Lung microvascular endothelial cell (primary cell): ENCODE data around the gene NUP160. TPM values are rescaled to one million over a fixed set of nuclear protein-coding genes. Genes with fewer than 3 reads are reported as not detected.
"Not testable (repeated sequence)": the region's sequence is repeated elsewhere in the genome, so short reads cannot be mapped to it uniquely, and the experiment has no call there.

ENCODE experiments used
- DNase-seq, 2 donors: peaks; one replicate each; pipeline versions ENCODE4 v3.0.0 to v3.0.0-alpha.2; 2010; ENCODE audit warnings: low read depth in 2 of 2
- total RNA-seq: library from RNA; depleted of rRNA; stranded (reverse); fragments of >200 nt; gene quantifications from 2 replicates; pipeline ENCODE4 v1.2.1, GENCODE V29; 2014

NUP160 gene, protein sequence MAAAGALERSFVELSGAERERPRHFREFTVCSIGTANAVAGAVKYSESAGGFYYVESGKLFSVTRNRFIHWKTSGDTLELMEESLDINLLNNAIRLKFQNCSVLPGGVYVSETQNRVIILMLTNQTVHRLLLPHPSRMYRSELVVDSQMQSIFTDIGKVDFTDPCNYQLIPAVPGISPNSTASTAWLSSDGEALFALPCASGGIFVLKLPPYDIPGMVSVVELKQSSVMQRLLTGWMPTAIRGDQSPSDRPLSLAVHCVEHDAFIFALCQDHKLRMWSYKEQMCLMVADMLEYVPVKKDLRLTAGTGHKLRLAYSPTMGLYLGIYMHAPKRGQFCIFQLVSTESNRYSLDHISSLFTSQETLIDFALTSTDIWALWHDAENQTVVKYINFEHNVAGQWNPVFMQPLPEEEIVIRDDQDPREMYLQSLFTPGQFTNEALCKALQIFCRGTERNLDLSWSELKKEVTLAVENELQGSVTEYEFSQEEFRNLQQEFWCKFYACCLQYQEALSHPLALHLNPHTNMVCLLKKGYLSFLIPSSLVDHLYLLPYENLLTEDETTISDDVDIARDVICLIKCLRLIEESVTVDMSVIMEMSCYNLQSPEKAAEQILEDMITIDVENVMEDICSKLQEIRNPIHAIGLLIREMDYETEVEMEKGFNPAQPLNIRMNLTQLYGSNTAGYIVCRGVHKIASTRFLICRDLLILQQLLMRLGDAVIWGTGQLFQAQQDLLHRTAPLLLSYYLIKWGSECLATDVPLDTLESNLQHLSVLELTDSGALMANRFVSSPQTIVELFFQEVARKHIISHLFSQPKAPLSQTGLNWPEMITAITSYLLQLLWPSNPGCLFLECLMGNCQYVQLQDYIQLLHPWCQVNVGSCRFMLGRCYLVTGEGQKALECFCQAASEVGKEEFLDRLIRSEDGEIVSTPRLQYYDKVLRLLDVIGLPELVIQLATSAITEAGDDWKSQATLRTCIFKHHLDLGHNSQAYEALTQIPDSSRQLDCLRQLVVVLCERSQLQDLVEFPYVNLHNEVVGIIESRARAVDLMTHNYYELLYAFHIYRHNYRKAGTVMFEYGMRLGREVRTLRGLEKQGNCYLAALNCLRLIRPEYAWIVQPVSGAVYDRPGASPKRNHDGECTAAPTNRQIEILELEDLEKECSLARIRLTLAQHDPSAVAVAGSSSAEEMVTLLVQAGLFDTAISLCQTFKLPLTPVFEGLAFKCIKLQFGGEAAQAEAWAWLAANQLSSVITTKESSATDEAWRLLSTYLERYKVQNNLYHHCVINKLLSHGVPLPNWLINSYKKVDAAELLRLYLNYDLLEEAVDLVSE (N-terminal part only)
- total RNA-seq: 12.6 and 14.9 TPM in 2 replicates

DNA sequence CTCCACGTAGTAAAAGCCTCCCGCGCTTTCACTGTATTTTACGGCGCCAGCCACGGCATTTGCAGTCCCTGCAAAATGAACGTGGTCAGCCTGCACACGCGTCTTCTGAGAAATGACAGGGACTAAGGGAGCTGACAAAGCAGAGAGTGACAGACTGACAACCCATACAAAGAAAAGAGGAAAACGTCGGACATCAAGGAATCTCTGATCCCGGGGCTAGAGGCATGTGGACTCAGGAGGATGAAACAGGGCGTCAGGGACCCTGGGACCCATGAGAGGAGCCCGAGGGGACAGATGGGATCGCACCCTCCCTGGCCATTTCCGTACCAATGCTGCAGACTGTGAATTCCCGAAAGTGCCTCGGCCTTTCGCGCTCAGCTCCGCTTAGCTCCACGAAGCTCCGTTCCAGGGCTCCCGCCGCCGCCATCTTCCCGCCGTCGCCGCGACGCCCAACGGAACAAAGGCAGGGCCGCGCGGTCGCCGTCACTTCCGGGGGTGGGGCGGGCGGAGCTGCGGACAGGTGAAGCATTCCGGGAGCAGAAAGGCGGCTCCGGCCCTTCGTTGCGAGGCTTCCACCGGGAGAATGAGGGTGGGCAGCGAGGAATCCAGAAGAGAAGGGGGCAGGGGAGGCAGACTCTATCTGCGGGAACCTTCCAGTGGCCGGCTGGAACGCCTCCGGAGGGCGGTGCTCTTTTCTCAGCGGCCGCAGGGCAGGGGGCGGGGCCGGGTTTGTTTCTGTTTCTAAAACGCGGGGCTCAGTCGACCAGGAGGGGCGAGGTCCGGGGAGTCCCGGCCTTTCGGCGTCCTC, at the start of gene NUP160:
NUP160 (minus strand) TSS at position 459 of the 808 bp plus-strand sequence; CDS start at position 427, 32 bp downstream.
- peak; percentile 67 to 78 for DNase-seq

GRCh38 chr11:47896199-47896598, 48.0 kb upstream of the NUP160 start:
- no peak for DNase-seq

DNA sequence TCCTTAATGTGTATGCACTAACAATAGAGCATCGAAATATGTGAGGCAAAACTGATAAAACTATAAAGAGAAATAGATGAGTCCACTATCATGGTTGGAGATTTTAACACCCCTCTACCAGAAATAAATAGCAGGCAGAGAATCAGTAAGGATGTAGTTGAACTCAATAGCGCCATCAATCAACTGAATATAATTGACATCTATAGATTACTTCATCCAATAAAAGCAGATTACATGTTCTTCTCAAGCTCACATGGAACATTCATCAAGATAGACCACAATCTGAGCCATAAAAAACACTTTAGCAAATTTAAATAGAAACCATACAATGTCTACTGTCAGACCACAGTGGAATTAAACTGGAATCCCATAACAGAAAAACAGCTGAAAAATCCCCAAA, 46.9 kb upstream of the NUP160 start:
- no peak for DNase-seq

DNA sequence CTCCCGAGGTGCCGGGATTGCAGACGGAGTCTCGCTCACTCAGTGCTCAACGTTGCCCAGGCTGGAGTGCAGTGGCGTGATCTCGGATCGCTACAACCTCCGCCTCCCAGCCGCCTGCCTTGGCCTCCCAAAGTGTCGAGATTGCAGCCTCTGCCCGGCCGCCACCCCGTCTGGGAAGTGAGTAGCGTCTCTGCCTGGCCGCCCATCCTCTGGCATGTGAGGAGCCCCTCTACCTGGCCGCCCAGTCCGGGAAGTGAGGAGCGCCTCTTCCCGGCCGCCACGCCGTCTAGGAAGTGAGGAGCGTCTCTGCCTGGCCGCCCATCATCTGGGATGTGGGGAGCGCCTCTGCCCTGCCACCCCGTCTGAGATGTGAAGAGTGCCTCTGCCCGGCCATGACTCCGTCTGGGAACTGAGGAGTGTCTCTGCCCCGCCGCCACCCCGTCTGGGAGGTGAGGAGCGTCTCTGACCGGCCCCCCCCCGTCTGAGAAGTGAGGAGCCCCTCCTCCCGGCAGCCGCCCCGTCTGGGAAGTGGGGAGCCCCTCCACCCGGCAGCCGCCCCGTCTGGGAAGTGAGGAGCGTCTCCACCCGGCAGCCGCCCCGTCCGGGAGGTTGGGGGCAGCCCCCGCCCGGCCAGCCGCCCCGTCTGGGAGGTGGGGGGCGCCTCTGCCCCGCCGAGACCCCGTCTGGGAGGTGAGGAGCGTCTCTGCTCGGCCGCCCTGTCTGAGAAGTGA, 44.6 kb upstream of the NUP160 start:
- DNase-seq: not testable (repeated sequence)

GRCh38 chr11:47891886-47892285, 43.7 kb upstream of the NUP160 start:
- no peak for DNase-seq

DNA sequence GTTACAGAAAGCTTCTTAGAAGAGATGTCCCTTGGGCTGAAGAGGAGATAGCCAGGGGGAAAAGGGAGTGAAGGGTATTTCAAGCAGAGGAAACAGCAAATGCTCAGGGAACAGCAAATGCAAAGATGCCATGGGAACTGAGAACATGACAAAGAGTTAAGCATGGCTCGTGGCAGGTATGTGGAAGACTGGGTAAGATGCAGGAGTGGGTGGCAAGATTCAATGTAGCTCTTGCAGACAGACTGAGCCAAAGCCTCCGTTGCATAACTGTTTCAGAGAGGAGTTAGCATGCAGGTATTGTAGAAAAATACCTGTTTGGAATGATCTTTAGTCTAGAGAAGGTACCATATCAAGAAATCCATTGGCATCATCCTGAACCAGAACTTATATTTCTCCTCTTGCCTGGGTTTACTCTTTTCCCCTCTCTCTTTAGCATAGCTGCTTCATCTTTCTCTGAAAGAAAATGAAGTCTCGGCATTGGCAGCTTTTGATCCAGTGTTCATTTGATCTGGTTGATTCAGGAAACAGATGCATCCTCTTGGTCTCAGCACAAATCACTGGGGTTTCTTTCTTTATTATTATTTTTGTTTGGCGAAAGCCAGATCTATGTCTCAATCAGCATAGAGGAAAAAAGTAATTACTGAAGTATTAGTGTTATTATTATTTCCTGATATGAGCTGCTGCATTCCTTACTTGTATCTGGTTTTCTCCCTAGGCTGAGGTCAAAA, 41.7 kb upstream of the NUP160 start:
- peak; percentile 60 to 83 for DNase-seq

GRCh38 chr11:47887910-47888569, 39.9 kb upstream of the NUP160 start:
- DNase-seq: no peak

GRCh38 chr11:47886096-47886495, 37.9 kb upstream of the NUP160 start:
- DNase-seq: peak in 1 of 2 donors; percentile 85

DNA sequence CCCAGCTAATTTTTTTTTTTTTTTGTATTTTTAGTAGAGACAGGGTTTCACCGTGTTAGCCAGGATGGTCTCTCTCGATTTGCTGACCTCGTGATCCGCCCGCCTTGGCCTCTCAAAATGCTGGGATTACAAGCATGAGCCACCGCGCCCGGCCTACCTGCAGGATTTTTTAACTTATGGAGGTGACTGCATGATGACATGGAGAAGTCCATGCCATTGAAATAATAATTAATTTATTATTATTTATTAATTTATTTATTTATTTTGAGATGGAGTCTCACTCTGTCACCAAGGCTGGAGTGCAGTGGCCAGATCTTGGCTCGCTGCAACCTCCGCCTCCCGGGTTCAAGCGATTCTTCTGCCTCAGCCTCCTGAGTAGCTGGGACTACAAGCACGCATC, 34.3 kb upstream of the NUP160 start:
- not testable (repeated sequence) for DNase-seq

DNA sequence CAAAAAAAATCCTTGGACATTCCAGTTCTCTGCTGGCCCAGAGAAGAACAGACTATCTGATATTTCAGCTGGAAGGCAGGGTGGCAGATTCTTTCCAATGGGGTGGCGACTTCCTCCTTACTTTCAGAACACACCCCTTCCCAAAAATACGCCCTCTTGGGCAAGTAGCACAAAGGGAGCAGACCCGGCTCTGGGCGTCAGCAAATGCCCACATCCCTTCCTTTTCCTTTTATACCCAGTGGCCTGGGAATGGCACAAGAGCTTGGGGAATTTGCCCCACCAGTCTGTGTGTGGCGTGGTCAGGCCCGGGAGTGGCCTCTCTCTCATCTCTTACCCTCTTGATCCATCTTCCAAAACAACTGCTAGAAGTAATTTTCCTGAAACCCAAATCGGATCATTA, 33.0 kb upstream of the NUP160 start:
- no peak for DNase-seq

DNA sequence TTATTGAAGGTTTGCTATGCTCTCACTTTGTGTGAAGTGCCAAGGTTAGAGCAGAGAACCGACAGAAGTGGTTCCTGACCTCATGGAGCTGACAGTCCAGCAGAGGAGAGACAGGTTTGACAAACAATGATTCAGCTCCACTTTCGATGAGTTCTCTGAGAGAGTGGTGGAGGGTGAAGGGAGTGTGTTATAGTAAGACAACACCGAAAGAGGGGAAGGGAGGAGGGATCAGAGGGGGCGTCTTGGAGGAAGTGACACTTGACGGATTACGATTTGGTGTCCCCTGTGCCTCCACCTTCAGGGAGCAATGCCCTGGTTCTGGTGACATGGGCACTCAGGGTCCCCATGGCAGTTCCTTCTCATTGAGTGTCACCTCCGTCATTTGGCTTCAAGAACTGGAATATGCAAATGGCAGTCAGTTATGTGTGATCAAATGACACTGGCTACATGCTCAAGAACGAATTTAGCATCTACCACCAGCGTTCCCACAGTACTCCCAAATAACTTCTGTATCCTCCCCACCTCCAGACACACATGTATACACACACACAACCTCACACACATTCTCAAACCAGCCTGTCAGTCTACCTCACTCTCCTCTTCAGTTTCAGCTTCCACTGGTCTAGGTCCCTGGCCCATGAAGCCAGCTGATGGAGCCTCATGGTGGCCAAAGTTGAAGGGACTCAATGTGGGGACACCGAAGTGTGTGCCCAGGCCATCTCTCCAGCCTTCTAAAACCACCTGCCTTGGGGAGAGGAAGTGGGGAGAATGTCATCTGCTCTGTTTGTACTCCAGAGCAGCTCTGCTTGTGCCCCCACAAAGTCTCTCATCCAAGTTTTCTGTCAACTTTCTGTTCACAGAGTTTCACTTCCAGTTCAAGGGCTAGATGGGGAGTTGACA, 31.4 kb upstream of the NUP160 start:
- DNase-seq: no peak

DNA sequence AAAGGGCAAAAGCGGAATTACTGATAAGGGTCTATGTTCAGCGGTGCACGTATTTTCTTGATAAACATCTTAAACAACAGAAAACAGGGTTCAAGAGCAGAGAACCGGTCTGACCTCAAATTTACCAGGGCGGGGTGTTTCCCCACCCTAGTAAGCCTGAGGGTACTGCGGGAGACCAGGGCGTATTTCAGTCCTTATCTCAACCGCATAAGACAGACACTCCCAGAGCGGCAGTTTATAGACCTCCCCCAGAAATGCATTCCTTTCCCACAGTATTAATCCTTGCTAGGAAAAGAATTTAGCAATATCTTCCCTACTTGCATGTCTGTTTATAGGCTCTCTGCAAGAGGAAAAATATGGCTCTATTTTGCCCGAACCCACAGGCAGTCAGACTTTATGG, 27.7 kb upstream of the NUP160 start:
- DNase-seq: not testable (repeated sequence)

- no peak for DNase-seq
These were observed 22.3 kb upstream of the NUP160 start for GRCh38 chr11:47870404-47870803.

- DNase-seq: peak in 1 of 2 donors; percentile 15
These were observed 21.6 kb upstream of the NUP160 start for GRCh38 chr11:47869544-47870393.

DNA sequence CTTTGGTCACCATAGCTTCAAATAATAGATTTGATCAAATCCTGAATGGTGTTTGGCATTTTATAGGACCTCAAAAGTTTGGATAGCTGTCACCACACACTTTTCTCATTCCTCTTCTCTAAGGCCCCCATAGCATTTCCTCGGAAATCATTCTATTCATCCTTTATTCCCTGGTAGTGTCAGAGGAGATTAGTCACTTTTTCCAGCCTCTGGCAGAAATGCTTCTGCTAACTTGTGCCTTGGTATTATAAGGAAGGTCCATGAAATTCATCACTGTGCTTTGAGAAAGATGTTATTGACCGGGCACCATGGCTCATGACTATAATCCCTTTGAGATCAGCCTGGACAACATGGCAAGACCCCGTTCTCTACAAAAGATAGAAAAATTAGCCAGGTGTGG, 19.7 kb upstream of the NUP160 start:
- DNase-seq: peak in 1 of 2 donors; percentile 14

GRCh38 chr11:47866892-47867291, 18.7 kb upstream of the NUP160 start:
- DNase-seq: not testable (repeated sequence)

DNA sequence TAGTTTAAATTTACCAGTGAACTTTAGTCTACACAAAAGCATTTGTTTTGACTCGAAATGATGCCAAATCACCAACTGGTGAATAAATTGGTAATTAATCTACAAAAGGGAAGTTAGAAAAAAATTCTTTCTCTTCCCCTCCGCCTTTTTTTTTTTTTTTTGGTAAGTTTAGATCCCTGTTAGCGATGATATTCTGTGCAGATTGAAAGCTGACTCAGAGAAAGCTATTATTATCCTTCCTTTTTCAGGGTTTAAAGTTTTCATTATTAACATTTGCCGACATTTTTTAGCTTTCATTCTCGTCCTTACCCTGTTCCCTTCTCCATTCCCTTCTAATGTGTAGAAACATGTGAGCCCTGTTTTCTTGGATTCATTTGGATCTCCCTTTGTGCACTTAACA, 16.8 kb upstream of the NUP160 start:
- peak in 1 of 2 donors; percentile 49 for DNase-seq
